ENCODE data around the gene BCL7A. TPM values are rescaled to one million over a fixed set of nuclear protein-coding genes. Genes with fewer than 3 reads are reported as not detected.

Gene BCL7A
- total RNA-seq, 1 donor = 4.7 TPM

GRCh38 chr12:122058549-122059149, 37.0 kb downstream of the BCL7A start:
- no peaks in the 10 kb centered on the region for H3K9me3 ChIP-seq (ENCODE audit: low read depth, low read length)
- H3K36me3 ChIP-seq (ENCODE audit: insufficient read depth, low read length) = peaks cover 20% of the 10 kb centered on the region
- H3K4me3 ChIP-seq (ENCODE audit: insufficient read depth, low read length) = no peak overlapping the region
- no peak for TF ChIP-seq CTCF (IDR thresholded peaks at IDR 0.05; ENCODE audit: extremely low read depth, low read depth, low read length)
- no peaks in the 10 kb centered on the region for H4K20me1 ChIP-seq (ENCODE audit: insufficient read depth, low read length)
- peak; percentile 44 for DNase-seq (ENCODE audit: insufficient read length, low spot score, missing footprints)
- peaks cover 15% of the 10 kb centered on the region for H3K4me1 ChIP-seq (ENCODE audit: insufficient read depth, low read length)
- no peaks in the 10 kb centered on the region for H3K79me2 ChIP-seq (ENCODE audit: insufficient read depth, low read length)
- no peak overlapping the region for H3K4me2 ChIP-seq (ENCODE audit: insufficient read depth, low read length)
- no peak overlapping the region for H3K27ac ChIP-seq (ENCODE audit: low read depth, low read length)
- H3K27me3 ChIP-seq (ENCODE audit: insufficient read depth, low read length) = no peaks in the 10 kb centered on the region
- no peak overlapping the region for H2AFZ ChIP-seq (ENCODE audit: low read length)

GRCh38 chr12:122059203-122059960, 37.7 kb downstream of the BCL7A start:
- H3K36me3 ChIP-seq (ENCODE audit: insufficient read depth, low read length) = peaks cover 20% of the 10 kb centered on the region
- TF ChIP-seq CTCF (IDR thresholded peaks at IDR 0.05; ENCODE audit: extremely low read depth, low read depth, low read length) = no peak
- H3K27ac ChIP-seq (ENCODE audit: low read depth, low read length) = no peak overlapping the region
- peak; percentile 67 for DNase-seq (ENCODE audit: insufficient read length, low spot score, missing footprints)
- H3K9me3 ChIP-seq (ENCODE audit: low read depth, low read length) = no peaks in the 10 kb centered on the region
- no peak overlapping the region for H3K4me2 ChIP-seq (ENCODE audit: insufficient read depth, low read length)
- H3K79me2 ChIP-seq (ENCODE audit: insufficient read depth, low read length) = no peaks in the 10 kb centered on the region
- H3K4me1 ChIP-seq (ENCODE audit: insufficient read depth, low read length) = peaks cover 22% of the 10 kb centered on the region
- no peaks in the 10 kb centered on the region for H4K20me1 ChIP-seq (ENCODE audit: insufficient read depth, low read length)
- H3K4me3 ChIP-seq (ENCODE audit: insufficient read depth, low read length) = no peak overlapping the region
- no peaks in the 10 kb centered on the region for H3K27me3 ChIP-seq (ENCODE audit: insufficient read depth, low read length)
- no peak overlapping the region for H2AFZ ChIP-seq (ENCODE audit: low read length)

- H3K27me3 ChIP-seq (ENCODE audit: insufficient read depth, low read length) = no peaks in the 10 kb centered on the region
- H3K4me3 ChIP-seq (ENCODE audit: insufficient read depth, low read length) = no peak overlapping the region
- H3K36me3 ChIP-seq (ENCODE audit: insufficient read depth, low read length) = peaks cover 20% of the 10 kb centered on the region
- no peak for TF ChIP-seq CTCF (IDR thresholded peaks at IDR 0.05; ENCODE audit: extremely low read depth, low read depth, low read length)
- no peaks in the 10 kb centered on the region for H4K20me1 ChIP-seq (ENCODE audit: insufficient read depth, low read length)
- no peak overlapping the region for H3K27ac ChIP-seq (ENCODE audit: low read depth, low read length)
- H3K4me1 ChIP-seq (ENCODE audit: insufficient read depth, low read length) = peaks cover 29% of the 10 kb centered on the region
- H3K4me2 ChIP-seq (ENCODE audit: insufficient read depth, low read length) = no peak overlapping the region
- H3K79me2 ChIP-seq (ENCODE audit: insufficient read depth, low read length) = no peaks in the 10 kb centered on the region
- no peaks in the 10 kb centered on the region for H3K9me3 ChIP-seq (ENCODE audit: low read depth, low read length)
- H2AFZ ChIP-seq (ENCODE audit: low read length) = no peak overlapping the region
- DNase-seq (ENCODE audit: insufficient read length, low spot score, missing footprints) = peak; percentile 35
These were observed 38.4 kb downstream of the BCL7A start for GRCh38 chr12:122060081-122060501.

- Histone ChIP-seq H3K27me3 (ENCODE audit: insufficient read depth, low read length) (no peaks in the 10 kb centered on the region), H3K36me3 (ENCODE audit: insufficient read depth, low read length) (peaks cover 15% of the 10 kb centered on the region), H3K27ac (ENCODE audit: low read depth, low read length) (no peak overlapping the region), H3K4me3 (ENCODE audit: insufficient read depth, low read length) (no peak overlapping the region), H2AFZ (ENCODE audit: low read length) (no peak overlapping the region), H3K4me2 (ENCODE audit: insufficient read depth, low read length) (no peak overlapping the region), H4K20me1 (ENCODE audit: insufficient read depth, low read length) (no peaks in the 10 kb centered on the region), H3K4me1 (ENCODE audit: insufficient read depth, low read length) (peaks cover 34% of the 10 kb centered on the region), H3K9me3 (ENCODE audit: low read depth, low read length) (no peaks in the 10 kb centered on the region), H3K79me2 (ENCODE audit: insufficient read depth, low read length) (no peaks in the 10 kb centered on the region)
- DNase-seq (ENCODE audit: insufficient read length, low spot score, missing footprints) = no peak
- no peak for TF ChIP-seq CTCF (IDR thresholded peaks at IDR 0.05; ENCODE audit: extremely low read depth, low read depth, low read length)
These were observed 39.6 kb downstream of the BCL7A start for GRCh38 chr12:122061253-122061652.
